ENCODE data around the gene CYTH4.
"Not testable (repeated sequence)": the region's sequence is repeated elsewhere in the genome, so short reads cannot be mapped to it uniquely, and the experiment has no call there.

The CYTH4 gene

DNA sequence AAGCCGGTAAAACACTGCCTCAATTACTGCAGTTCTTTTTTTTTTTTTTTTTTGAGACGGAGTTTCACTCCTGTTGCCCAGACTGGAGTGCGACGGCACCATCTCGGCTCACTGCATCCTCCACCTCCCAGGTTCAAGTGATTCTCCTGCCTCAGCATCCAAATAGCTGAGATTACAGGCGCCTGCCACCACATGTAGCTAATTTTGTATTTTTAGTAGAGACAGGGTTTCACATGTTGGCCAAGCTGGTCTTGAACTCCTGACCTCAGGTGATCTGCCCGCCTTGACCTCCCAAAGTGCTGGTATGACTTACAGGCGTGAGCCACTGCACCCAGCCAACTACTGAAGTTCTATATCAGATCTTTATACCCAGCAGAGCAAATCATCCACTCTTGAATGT lies 30.5 kb upstream of the CYTH4 start:
- not testable (repeated sequence) for DNase-seq

DNA sequence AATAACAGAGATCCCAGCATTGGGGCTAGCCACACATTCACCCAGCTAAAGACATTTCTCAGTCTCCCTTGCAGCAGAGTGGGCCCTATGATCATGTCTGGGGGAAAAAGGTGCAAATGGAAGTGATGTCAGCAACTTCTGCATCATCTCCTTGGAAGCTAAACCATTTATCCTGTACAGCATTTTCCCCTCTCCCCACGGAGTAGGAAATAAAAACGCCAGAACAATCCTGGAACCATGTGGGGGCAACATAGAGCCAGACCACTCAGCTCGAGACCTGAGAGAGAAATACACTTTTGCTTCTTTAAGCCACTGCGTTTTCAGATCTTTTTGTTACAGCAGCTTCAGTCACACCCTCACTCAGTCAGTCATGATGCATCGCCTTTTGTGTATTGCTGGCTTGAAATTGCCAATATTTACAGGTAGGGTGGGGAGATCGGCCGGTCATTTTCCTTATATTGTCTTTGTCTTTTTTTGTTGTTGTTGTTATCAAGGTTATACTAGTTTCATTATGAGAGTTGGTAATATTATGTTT lies 29.1 kb upstream of the CYTH4 start:
- DNase-seq, result no peak

DNA sequence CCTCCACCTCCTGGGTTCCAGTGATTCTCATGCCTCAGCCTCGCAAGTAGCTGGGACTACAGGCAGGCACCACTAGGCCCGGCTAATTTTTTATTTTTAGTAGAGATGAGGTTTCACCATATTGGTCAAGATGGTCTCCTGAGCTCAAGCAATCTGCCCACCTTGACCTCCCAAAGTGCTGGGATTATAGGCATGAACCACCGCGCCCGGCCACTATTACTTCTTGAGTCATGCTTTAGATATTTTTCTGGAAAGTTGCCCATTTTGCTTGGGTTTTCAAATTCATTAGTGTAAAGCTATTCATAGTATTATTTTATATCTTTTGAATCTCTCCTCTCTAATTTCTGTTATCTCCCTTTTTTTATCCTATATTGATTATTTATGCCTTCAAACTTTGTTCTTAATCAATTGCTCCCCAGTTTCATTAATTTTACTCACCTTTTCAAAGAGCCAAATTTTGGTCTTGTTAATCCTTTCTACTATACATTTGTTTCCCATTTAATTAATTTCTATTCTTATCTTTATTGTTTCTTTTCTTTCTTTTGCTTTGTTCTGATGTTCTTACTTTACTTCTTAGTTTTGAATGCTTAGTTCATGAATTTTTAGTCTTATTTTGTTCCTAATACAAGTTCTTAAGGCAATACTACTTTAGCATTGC lies 28.0 kb upstream of the CYTH4 start:
- no peak for DNase-seq

DNA sequence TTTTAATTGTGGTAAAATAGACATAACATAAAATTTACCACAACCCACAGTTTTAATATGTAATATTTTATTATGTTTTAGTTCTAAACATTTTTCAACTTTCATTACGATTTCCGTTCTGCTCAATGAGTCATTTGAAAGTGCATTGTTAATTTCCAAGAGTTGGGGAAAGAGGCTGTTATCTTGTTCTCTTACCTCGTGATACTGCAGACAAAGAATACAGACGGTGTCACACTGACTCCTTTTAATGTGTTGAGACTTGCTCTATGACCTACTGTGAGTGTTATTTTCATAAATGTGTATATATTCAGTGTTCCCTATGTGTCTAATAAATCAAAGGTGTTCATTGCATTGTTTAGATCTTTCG lies 27.5 kb upstream of the CYTH4 start:
- DNase-seq, result no peak

DNA sequence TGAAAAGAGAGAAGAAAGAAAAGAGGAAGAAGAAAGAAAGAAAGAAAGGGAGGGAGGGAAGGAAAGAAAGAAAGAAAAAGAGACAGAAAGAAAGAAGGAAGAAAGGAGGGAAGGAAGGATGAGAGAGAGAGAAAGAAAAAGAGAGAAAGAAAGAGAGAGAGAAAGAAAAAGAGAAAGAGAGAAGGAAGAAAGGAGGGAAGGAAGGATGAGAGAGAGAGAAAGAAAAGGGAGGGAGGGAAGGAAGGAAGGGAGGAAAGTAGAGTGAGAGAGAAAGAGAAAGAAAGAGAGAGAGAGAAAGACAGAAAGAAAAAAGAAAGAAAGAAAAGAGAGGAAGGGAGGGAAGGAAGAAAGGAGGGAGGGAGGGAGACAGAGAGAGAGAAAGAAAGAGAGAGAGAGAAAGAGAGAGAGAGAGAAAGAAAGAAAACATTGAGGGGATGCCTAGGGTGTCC lies 26.7 kb upstream of the CYTH4 start:
- DNase-seq, result no peak

DNA sequence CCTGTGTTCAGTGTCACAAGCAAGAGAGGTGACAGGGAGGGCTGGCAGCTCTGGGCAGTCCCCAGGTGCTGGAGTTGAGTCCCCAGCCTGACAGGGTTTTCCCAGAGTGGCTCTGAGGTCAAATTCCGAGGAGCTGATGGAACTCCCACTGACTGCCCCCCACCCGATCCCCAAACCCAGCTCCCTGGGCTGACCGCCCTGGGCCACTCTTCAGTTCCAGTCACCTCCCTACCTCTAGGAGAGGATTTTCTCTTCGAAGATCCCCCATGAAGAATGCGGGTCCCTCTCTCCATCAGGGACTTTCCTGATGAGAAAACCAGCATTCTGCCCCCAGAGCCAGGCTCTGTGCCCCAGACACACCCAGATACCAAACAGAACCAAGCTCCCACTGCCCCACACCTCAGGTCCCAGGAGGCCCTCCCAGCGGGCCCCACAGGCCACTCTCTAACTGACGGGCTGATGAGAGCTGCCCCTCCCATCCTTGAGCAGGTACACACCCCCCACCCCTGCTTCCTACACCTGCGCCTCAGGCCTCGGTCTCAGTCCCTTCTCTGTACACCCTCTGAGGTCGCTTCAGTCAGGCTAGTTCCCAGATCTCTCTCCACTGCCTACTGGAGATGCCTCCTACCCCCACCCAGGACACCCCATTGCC lies 26.1 kb upstream of the CYTH4 start:
- no peak for DNase-seq

DNA sequence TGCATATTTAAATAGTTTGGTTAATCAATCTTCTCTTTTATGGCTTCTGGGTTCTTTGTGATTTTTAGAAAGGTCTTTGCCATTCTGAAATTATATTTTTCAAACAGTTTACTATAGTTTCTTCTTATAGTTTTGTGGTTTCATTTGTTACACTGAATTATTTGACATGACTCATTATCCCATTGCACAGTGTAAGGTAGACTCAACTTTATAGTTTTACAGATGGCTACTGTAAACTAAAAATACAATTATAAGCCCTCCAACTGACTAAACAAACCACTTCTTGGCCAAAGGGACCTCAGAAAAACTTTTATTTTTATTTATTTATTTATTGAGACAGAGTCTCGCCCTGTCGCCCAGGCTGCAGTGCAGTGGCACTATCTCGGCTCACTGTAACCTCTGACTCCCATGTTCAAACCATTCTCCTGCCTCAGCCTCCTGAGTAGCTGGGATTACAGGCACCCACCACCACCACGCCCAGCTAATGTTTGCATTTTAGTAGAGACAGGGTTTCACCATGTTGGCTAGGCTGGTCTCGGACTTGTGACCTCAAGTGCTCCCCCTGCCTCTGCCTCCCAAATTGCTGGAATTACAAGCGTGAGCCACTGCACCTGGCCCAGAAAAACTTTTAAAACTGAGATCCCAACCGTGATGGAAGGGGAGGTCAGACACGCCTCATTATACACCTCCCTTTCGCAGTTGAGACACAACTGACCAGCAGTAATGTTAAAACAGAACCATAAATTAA lies 24.1 kb upstream of the CYTH4 start:
- DNase-seq, result no peak

DNA sequence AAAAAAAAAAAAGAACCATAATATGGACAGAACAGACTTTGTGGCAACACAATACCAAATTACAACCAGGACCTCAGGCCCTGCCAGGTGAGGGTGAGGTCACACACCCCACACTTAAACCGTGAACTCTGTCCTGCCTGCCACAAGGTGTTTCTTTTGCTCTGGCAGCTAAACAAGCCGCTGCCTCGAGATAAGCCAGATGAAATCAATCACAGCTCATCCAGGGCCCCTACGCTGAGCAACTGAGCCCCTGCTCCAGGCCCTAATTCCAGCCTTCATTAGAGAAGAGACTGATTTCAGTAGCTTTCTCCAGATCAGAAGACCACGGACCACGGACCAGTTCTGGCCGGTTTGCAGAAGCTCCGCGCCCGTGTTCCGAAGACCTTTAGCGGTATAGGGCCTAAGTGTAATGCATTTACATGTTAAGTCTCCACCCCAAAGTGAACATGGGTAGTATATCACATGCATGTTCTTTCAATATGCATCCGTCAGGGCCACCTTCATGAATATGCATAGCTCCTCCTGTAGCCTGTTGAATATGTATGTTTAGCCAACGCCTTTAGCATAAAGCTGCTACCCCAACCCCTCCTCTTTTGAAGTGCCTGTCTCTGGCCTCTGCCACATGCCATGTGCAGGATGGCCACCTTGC lies 23.4 kb upstream of the CYTH4 start:
- DNase-seq, result no peak

DNA sequence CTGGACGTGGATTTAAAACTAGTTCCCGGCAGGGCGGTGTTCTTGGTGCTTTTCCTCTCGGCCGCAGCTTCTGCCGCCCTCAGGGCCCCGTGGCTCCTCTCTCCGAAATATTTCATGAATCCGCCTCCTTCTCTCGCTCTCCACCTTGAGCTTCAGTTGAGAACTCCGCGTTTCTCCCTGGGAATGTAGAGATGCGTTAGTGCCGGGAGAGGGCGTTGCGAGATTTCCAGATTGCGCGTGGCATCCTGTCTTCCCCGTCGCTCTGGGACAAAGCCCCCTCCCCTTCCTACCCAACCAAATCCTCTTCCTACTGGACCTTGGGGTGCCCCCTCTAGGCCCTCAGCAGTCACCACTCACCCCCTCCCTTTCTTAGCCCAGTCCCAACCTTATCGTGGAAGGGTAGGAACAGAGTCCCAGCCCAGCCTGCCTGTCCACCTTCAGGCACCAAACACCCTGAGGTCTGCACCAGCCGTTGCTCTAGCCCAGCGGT lies 22.7 kb upstream of the CYTH4 start:
- peak; percentile 39 for DNase-seq

DNA sequence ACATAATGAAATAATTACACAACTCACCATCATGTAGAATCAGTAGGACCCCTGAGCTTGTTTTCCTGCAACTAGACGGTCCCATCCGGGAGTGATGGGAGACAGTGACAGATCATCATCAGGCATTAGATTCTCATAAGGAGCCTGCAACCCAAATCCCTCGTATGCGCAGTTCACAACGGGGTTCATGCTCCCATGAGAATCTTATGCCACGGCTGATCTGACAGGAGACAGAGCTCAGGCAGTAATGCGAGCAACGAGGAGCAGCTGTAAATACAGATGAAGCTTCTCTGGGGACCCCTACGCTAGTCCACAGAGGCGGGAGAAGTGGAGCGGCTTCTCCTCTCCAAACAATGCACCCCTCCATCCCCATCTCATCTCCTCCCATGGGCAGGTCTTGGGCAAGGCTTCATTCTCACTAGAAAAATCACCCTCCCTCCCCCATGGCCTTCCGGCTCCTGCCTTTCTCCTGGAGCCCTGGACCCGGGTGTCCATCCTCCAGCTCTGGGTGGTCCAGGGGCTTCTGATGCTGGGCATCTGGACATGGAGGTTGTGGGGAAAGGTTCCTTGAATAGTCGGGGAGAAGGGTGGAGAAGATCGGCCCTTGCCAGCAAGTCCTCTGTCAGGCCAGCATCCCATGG lies 22.0 kb upstream of the CYTH4 start:
- DNase-seq, result no peak

DNA sequence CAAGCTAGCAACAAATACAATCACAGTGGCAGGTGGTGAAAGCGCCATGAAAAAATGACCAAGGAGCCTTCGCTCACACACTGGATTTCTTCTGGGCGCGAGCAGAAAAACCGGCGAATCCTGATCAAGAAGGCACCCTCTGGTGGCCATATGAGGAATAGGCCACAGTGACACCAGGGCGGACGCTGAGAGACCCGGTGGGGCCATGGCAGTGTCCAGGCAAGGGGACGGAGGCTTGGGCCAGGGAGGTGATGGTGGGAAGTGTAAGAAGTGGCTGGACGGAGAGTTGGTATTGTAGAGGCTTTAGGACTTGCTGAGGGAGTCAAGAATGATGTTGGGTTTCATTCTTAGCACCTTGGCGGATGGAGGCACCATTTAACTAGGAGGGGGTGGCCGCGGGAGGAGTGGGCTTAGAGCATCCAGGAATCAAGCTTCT lies 21.4 kb upstream of the CYTH4 start:
- peak; percentile 75 for DNase-seq

DNA sequence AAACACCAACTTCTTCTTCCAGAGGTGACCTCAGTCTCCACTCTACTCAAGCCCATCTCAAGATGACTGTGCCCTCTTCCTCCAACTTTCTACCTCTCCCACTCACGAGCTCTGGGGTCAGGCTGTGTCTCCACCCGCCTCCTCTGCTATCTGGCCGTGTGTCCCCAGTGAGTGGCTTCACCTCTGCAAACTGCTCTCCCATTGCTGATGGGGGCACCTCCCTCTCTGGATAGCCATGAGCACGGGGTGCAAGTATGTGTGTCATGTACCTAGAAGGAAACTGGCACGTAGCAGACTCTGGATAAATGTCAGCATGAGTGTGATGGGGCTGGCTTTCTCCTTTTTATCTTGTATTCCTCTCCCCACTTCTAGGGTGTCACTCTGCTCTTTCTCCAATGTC lies 20.0 kb upstream of the CYTH4 start:
- no peak for DNase-seq

DNA sequence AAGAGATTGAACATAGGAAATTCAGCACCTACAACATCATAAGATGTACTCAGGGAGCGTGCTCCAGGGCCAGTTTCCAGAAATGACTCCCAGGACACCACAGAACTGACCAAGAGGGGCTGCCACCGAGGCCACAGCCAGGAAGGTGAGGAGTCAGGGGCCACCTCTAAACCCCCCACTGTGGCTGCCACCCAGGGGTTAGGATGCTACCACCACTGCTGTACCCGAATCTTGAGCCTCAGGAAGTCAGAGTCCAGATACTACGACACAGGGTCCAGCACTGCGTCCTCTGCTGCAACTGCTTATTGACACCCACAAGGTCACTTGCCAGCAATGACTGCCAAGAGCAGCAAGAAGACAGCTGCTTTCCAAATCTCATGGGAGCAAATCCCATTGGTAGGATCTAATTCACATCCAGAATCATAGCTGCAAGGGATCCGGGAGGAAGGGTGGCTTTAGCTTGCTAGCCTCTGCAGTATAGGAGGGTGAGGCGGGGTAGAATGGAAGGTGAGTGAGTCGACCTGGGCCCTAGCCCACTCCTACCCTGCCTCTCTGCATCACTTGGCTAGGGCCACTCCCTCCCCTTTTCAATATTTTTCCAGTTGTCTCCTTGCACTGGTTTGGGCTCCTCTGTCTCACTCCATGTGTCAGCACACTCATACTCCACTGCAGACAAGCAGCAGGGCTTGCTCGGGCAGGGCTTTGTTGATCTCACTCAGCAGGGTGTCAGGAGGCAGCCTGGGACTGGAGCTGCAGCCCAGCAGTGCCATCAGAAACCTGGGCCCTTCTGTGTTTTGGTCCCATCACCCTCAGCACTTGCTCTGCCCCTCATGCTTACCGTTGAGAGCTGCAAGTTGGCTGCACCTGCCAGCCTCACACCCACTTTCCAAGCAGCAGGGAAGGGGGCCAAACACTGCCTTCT lies 18.1 kb upstream of the CYTH4 start:
- no peak for DNase-seq

DNA sequence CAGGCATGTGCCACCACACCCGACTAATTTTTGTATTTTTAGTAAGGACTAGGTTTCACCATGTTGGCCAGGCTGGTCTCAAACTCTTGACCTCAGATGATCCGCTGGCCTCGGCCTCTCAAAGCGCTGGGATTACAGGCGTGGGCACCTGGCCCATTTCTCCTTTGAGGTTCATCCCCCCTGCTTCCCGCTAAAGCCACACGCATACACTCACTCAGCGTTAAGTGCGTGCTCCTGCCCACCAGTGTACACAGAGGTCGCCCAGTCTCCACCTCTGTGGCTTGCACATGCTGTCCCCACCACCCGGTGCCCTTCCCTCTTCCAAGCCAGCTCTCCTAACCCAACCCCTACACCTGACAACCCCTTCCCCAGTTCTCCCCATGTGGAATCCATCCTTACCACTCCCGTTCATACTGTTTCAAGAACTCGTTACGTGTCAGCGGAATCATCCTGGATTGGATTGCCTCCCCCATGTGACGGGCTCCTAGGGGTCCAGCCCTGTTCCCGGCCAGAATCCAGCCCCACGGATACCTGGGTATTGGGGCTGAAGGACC lies 15.7 kb upstream of the CYTH4 start:
- DNase-seq, result no peak

DNA sequence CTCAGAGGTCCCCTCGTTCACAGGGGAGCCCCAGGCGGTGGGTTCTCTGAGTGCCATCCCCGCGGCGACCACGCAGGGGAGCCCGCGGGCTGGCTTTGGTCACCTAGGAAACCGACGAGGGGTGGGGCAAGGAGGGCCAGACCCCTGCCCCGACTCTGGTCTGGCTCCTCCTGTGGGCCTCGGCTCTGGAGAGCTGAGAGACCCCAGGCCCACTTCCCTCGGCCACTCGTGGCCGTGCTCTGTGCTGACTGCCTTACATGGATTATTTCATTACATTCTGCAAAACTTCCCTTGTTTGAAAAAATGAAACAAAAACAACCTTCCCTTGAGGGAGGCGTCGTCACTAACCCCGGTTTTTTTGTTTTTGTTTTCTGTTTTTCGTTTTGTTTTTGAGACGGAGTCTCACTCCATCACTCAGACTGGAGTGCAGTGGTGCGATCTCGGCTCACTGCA lies 15.1 kb upstream of the CYTH4 start:
- DNase-seq, result peak; percentile 76

DNA sequence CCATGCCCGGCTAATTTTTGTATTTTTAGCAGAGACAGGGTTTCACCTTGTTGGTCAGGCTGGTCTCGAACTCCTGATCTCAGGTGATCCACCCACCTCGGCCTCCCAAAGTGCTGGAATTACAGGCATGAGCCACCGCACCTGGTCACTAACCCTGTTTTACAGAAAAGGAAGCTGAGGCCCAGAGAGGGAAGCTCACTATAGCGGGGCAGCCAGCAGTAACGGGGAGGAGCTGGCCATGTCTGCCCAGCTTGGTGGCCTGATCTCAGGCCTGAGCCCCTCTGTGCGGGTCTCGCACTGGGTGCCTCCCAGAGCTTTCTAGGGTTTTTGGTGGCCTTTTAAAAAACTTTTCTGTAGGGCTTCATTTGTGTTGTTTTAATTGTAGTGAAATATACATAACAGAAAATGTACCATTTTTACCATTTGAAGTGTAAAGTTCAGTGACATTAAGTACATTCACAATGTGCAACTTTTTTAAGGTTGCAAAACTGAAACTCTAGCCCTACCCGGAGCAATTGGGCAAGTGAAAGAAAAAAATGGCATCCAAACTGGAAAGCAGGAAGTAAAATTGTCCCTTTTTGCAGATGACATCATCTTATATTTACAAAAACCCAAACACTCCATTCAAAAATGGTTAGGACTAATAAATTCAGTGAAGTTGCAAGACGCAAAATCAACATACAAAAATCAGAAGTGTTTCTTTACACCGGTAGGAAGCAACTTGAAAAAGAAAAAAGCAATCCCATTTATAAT lies 14.5 kb upstream of the CYTH4 start:
- DNase-seq, result no peak

DNA sequence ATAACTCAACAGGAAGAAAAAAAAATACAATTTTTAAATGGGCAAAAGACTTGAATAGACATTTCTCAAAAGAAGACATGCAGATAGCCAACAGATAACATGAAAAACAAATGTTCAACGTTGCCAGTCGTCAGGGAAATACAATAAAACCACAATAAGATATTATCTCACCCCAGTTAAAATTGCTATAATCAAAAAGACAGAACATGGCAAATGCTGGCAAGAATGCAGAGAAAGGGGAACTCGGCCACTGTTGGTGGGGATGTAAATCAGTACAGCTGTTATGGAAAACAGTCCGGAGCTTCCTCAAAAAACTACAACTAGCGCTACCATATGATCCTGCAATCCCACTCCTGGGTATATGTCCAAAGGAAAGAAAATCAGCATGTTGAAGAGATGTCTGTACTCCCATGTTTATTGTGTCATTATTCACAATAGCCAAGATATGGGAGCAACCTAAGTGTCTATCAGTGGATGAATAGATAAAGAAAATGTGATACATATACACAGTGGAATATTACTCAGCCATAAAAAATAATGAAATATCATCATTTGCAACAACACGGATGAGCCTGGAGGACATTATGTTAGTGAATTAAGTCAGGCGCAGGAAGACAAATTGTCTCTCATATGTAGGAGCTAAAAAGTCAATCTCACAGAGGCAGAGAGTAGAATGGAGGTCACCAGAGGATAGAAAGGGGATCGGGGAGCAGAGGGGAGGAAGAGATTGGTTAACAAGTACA lies 12.2 kb upstream of the CYTH4 start:
- no peak for DNase-seq

DNA sequence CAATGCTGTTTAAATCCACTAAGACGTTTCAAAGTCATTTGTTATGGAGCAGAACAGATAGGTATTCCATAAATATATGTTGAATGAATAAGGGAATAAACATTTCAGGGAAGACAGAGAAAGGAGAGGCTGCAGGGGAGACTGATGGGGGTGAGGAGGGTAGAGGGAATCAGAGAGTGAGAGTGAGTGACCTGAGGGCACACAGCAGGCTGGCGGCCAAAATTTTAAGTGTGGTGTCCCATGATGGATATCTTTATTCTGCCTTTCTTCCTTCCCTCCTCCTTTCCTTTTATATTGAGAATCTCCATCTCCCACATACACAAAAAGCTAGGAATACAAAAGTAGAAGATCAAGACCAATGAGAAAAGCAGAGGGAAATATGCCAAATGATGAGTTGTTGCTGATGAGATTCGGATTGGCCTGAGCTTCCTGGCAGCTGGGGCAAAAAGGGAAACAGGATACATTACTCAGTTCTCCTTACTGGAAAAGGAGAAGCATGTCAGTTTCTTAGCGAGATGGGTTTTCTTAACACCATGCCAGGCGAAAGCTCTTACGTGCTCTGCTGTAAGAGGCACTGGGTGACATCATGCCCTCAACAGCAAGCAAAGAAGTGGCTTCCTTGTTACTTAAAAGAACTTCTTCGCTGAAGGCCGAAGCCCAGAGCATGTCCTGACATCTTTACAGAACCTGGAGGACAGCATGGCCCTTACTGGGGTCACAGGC lies 11.2 kb upstream of the CYTH4 start:
- DNase-seq, result no peak

Measured in CD4-positive, alpha-beta T cell treated with Interleukin-21 for 1 hour (primary cell).